Measurements from ENCODE around the gene MYL12A.

The MYL12A gene

DNA sequence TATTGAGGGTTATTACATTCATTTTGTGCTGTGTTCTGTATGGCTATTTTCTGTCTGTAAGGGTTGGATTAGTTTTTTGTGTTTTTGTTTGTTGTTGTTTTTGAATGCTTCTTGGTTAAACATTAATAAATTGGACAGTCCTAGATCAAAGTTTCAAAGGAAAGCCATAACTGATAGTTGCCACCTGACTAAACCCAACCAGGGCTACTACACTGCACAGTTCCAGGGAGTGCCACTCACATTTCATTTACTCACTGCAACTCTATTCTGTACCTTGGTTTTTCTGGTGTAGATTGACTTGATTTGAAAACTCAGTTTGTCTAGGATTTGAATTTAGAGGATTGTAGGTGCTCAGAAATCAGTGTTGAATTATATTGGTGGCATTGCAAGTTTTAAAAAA, 20.7 kb downstream of the MYL12A start:
- TF ChIP-seq, protein P1, sequence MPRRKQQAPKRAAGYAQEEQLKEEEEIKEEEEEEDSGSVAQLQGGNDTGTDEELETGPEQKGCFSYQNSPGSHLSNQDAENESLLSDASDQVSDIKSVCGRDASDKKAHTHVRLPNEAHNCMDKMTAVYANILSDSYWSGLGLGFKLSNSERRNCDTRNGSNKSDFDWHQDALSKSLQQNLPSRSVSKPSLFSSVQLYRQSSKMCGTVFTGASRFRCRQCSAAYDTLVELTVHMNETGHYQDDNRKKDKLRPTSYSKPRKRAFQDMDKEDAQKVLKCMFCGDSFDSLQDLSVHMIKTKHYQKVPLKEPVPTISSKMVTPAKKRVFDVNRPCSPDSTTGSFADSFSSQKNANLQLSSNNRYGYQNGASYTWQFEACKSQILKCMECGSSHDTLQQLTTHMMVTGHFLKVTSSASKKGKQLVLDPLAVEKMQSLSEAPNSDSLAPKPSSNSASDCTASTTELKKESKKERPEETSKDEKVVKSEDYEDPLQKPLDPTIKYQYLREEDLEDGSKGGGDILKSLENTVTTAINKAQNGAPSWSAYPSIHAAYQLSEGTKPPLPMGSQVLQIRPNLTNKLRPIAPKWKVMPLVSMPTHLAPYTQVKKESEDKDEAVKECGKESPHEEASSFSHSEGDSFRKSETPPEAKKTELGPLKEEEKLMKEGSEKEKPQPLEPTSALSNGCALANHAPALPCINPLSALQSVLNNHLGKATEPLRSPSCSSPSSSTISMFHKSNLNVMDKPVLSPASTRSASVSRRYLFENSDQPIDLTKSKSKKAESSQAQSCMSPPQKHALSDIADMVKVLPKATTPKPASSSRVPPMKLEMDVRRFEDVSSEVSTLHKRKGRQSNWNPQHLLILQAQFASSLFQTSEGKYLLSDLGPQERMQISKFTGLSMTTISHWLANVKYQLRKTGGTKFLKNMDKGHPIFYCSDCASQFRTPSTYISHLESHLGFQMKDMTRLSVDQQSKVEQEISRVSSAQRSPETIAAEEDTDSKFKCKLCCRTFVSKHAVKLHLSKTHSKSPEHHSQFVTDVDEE (CRISPR knock-in tag; IDR thresholded peaks at IDR 0.05): no peak
- TF ChIP-seq, protein P2, sequence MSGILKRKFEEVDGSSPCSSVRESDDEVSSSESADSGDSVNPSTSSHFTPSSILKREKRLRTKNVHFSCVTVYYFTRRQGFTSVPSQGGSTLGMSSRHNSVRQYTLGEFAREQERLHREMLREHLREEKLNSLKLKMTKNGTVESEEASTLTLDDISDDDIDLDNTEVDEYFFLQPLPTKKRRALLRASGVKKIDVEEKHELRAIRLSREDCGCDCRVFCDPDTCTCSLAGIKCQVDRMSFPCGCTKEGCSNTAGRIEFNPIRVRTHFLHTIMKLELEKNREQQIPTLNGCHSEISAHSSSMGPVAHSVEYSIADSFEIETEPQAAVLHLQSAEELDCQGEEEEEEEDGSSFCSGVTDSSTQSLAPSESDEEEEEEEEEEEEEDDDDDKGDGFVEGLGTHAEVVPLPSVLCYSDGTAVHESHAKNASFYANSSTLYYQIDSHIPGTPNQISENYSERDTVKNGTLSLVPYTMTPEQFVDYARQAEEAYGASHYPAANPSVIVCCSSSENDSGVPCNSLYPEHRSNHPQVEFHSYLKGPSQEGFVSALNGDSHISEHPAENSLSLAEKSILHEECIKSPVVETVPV (CRISPR knock-in tag; IDR thresholded peaks at IDR 0.05): no peak
- no peak for TF ChIP-seq PPARA (CRISPR knock-in tag; IDR thresholded peaks at IDR 0.05; ENCODE audit: borderline replicate concordance)
- 0 out of 3 replicates have a peak, but pooled peaks have one; percentile 16 for ATAC-seq

DNA sequence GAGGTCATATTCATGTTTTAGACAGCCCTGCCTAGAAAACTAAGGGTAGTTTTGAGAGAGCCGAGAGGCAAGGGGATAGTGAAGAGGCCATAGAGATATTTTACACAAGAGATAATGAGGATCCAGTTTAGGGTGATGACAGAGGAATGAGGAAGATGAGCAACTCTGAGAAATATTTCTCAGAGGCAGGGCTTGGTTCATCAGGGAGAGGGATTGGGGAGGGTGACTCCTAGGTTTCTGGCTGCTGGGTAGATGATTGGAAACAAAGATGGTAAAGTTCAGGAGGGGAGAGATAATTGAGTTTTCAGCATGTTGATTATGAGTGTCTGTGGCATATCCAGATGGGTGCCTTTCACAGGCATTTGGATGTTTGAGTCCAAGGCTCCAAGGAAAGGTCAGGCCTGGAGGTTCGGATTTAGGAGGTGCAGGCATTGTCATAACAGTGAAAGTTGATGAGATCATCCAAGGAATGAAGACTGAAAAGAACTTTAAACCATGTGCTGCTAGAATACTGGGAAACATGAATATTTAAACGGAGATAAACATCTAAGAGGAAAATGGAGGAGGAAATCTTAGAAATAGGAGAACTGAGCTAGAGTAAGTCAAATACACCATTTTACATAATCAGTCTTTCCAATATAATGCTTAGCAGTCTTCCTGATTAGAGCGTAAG, 21.8 kb downstream of the MYL12A start:
- ATAC-seq: peak; percentile 38
- no peak for TF ChIP-seq ESRRG (CRISPR knock-in tag; IDR thresholded peaks at IDR 0.05)
- no peak for TF ChIP-seq ZFP30 (CRISPR knock-in tag; IDR thresholded peaks at IDR 0.05)
- TF ChIP-seq ZNF565 (CRISPR knock-in tag; conservative IDR thresholded peaks at IDR 0.05; ENCODE audit: low read depth): no peak
- TF ChIP-seq, protein P3, sequence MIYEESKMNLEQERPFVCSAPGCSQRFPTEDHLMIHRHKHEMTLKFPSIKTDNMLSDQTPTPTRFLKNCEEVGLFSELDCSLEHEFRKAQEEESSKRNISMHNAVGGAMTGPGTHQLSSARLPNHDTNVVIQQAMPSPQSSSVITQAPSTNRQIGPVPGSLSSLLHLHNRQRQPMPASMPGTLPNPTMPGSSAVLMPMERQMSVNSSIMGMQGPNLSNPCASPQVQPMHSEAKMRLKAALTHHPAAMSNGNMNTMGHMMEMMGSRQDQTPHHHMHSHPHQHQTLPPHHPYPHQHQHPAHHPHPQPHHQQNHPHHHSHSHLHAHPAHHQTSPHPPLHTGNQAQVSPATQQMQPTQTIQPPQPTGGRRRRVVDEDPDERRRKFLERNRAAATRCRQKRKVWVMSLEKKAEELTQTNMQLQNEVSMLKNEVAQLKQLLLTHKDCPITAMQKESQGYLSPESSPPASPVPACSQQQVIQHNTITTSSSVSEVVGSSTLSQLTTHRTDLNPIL (CRISPR knock-in tag; IDR thresholded peaks at IDR 0.05; ENCODE audit: low read depth): no peak
- TF ChIP-seq ZNF8 (CRISPR knock-in tag; IDR thresholded peaks at IDR 0.05): no peak
- TF ChIP-seq ISL1 (CRISPR knock-in tag; IDR thresholded peaks at IDR 0.05): no peak
- TF ChIP-seq GLIS3 (CRISPR knock-in tag; IDR thresholded peaks at IDR 0.05): no peak
- no peak for TF ChIP-seq BACH2 (CRISPR knock-in tag; IDR thresholded peaks at IDR 0.05; ENCODE audit: borderline replicate concordance)
- no peak for TF ChIP-seq ZFP3 (CRISPR knock-in tag; IDR thresholded peaks at IDR 0.05)
- TF ChIP-seq TOX (CRISPR knock-in tag; IDR thresholded peaks at IDR 0.05; ENCODE audit: borderline replicate concordance): no peak
- TF ChIP-seq TCF4 (CRISPR knock-in tag; IDR thresholded peaks at IDR 0.05; ENCODE audit: borderline replicate concordance): no peak
- TF ChIP-seq, protein P4, sequence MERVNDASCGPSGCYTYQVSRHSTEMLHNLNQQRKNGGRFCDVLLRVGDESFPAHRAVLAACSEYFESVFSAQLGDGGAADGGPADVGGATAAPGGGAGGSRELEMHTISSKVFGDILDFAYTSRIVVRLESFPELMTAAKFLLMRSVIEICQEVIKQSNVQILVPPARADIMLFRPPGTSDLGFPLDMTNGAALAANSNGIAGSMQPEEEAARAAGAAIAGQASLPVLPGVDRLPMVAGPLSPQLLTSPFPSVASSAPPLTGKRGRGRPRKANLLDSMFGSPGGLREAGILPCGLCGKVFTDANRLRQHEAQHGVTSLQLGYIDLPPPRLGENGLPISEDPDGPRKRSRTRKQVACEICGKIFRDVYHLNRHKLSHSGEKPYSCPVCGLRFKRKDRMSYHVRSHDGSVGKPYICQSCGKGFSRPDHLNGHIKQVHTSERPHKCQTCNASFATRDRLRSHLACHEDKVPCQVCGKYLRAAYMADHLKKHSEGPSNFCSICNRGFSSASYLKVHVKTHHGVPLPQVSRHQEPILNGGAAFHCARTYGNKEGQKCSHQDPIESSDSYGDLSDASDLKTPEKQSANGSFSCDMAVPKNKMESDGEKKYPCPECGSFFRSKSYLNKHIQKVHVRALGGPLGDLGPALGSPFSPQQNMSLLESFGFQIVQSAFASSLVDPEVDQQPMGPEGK (CRISPR knock-in tag; IDR thresholded peaks at IDR 0.05; ENCODE audit: borderline replicate concordance): no peak
- TF ChIP-seq ARNTL (CRISPR knock-in tag; IDR thresholded peaks at IDR 0.05; ENCODE audit: borderline replicate concordance, low read depth): no peak
- TF ChIP-seq PPARA (CRISPR knock-in tag; IDR thresholded peaks at IDR 0.05; ENCODE audit: borderline replicate concordance): no peak
- TF ChIP-seq RARB (CRISPR knock-in tag; IDR thresholded peaks at IDR 0.05): no peak
- TF ChIP-seq, protein P2 (CRISPR knock-in tag; IDR thresholded peaks at IDR 0.05): no peak
- TF ChIP-seq, protein P1 (CRISPR knock-in tag; IDR thresholded peaks at IDR 0.05): no peak
- no peak for TF ChIP-seq SNAI2 (CRISPR knock-in tag; IDR thresholded peaks at IDR 0.05)
- TF ChIP-seq ZNF70 (CRISPR knock-in tag; IDR thresholded peaks at IDR 0.05): no peak
